GM23248 (cell line): ENCODE measurements around the gene PCTP. TPM values are rescaled to one million over a fixed set of nuclear protein-coding genes. Genes with fewer than 3 reads are reported as not detected.

Experiments used
- DNase-seq: peaks from one replicate; pipeline ENCODE4 v3.0.0-alpha.2; 2015
- H2AFZ ChIP-seq: fragments of 200-600 bp; sonication (generic); 2 replicates; pipeline ENCODE4 v1.6.1; 2016; ENCODE audit warnings: antibody characterized with exemption
- H3F3A ChIP-seq: fragments of 200-600 bp; sonication (generic); 2 replicates; pipeline ENCODE4 v1.6.1; 2016; ENCODE audit warnings: mild to moderate bottlenecking, antibody characterized with exemption, mixed run types; ENCODE audit not compliant: insufficient read depth
- H3K27ac ChIP-seq: fragments of 200-600 bp; sonication (generic); 2 replicates; pipeline ENCODE4 v1.5.1; 2016; ENCODE audit warnings: mild to moderate bottlenecking
- H3K27me3 ChIP-seq: fragments of 200-600 bp; sonication (generic); replicated peaks from 2 replicates; pipeline ENCODE4 v1.6.1; 2016; ENCODE audit warnings: mild to moderate bottlenecking; ENCODE audit not compliant: insufficient read depth
- H3K36me3 ChIP-seq: fragments of 200-600 bp; sonication (generic); 2 replicates; pipeline ENCODE4 v1.6.1; 2016; ENCODE audit warnings: low read depth, mild to moderate bottlenecking
- H3K4me1 ChIP-seq: fragments of 200-600 bp; sonication (generic); 2 replicates; pipeline ENCODE4 v1.6.1; 2016; ENCODE audit warnings: mild to moderate bottlenecking; ENCODE audit not compliant: insufficient read depth
- H3K4me2 ChIP-seq: fragments of 200-600 bp; sonication (generic); one replicate; pipeline ENCODE4 v1.6.1; 2016; ENCODE audit warnings: mild to moderate bottlenecking; ENCODE audit not compliant: unreplicated experiment
- H3K4me3 ChIP-seq: fragments of 200-600 bp; sonication (generic); 2 replicates; pipeline ENCODE4 v1.5.1; 2016; ENCODE audit warnings: mild to moderate bottlenecking
- H3K79me2 ChIP-seq: fragments of 200-600 bp; sonication (generic); 2 replicates; pipeline ENCODE4 v1.6.1; 2016; ENCODE audit warnings: mild to moderate bottlenecking; ENCODE audit not compliant: insufficient read depth
- H3K9ac ChIP-seq: fragments of 200-600 bp; sonication (generic); 2 replicates; pipeline ENCODE4 v1.6.1; 2016; ENCODE audit warnings: mild to moderate bottlenecking
- H3K9me2 ChIP-seq: fragments of 200-600 bp; sonication (generic); 2 replicates; pipeline ENCODE4 v1.6.1; 2016; ENCODE audit warnings: mixed run types, mild to moderate bottlenecking, moderate library complexity; ENCODE audit not compliant: insufficient read depth
- H3K9me3 ChIP-seq: fragments of 200-600 bp; sonication (generic); one replicate; pipeline ENCODE4 v1.6.1; 2017; ENCODE audit warnings: low read depth
- H4K20me1 ChIP-seq: fragments of 200-600 bp; sonication (generic); 2 replicates; pipeline ENCODE4 v1.6.0; 2016; ENCODE audit not compliant: insufficient read depth
- EZH2 ChIP-seq: fragments of 200-600 bp; sonication (generic); IDR thresholded peaks from 2 replicates; pipeline ENCODE4 v1.6.1; 2018; ENCODE audit warnings: antibody characterized with exemption, mild to moderate bottlenecking; ENCODE audit not compliant: insufficient read depth, poor library complexity, severe bottlenecking
- EZH2phosphoT487 ChIP-seq: fragments of 200-600 bp; sonication (generic); IDR thresholded peaks from 2 replicates; pipeline ENCODE4 v1.6.1; 2018; ENCODE audit warnings: antibody characterized with exemption, moderate library complexity, mild to moderate bottlenecking, low read depth; ENCODE audit not compliant: insufficient read depth
- WGBS, 2 experiments: methylation state at CpG; one replicate each; pipeline ENCODE4 v1.1.6; 2015 to 2017; ENCODE audit warnings: low lambda C conversion rate in 2 of 2, low coverage in 1 of 2; ENCODE audit errors: missing lambda C conversion rate in 2 of 2; 5-methylcytosine and 5-hydroxymethylcytosine counted together
- in situ Hi-C: fragments of 300-500 bp; cut with MboI; formaldehyde crosslinking; loops from 2 replicates; pipeline ENCODE4 v1.15.0; 2020
- polyA plus RNA-seq: library from polyadenylated mRNA; unstranded; fragments of >200 nt; fragmentation: Nextera tagmentation; extraction: Ambion mirVana; gene quantifications from 2 replicates; pipeline ENCODE4 v1.2.1, GENCODE V29; 2016
- total RNA-seq: library from RNA; depleted of rRNA; stranded (reverse); fragments of >200 nt; shearing (Covaris generic); gene quantifications from 2 replicates; pipeline ENCODE4 v1.2.3, GENCODE V29; 2014; rRNA removed

The PCTP gene
- total and polyA plus RNA-seq, 2 experiments from 2014 or later = 6.9 to 7.9 TPM

GRCh38 chr17:55818451-55819375, 67.9 kb downstream of the PCTP start:
- Histone ChIP-seq H3K9me2 (no peaks in the 10 kb centered on the region), H3K79me2 (no peaks in the 10 kb centered on the region), H3K27ac (no peak overlapping the region), H3K36me3 (no peaks in the 10 kb centered on the region), H3K4me3 (no peak overlapping the region), H3K4me1 (no peaks in the 10 kb centered on the region), H3F3A (no peaks in the 10 kb centered on the region), H3K4me2 (no peak overlapping the region), H4K20me1 (no peaks in the 10 kb centered on the region), H2AFZ (no peak overlapping the region), H3K9ac (no peak overlapping the region), H3K27me3 (no peaks in the 10 kb centered on the region), H3K9me3 (no peaks in the 10 kb centered on the region)
- 46 to 52% methylated on average over 5 of the region's 5 CpGs for WGBS, 2 experiments
- in situ Hi-C loops = no loop called here
- TF ChIP-seq EZH2phosphoT487 (no peak), EZH2 (no peak)
- DNase-seq = no peak

DNA sequence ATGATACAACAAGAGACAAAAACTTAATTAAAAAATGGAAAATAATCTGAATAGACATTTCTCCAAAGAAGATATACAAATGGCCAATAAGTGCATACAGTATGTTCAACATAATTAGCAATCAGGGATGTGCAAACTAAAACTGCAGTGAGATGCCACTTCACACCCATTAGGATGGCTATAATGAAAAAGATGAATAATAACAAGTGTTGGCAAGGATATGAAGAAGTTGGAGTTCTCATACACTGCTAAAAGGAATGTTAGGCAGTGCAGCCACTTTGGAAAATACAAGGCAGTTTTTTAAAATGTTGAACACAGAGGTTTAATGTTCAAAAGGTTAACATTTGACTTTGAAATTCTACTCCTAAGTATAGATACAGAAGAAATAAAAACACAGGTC, 69.8 kb downstream of the PCTP start:
- H3K36me3 ChIP-seq = no peaks in the 10 kb centered on the region
- H4K20me1 ChIP-seq = no peaks in the 10 kb centered on the region
- TF ChIP-seq EZH2phosphoT487 (no peak), EZH2 (no peak)
- H3K9me3 ChIP-seq = no peaks in the 10 kb centered on the region
- H2AFZ ChIP-seq = no peak overlapping the region
- H3K9me2 ChIP-seq = no peaks in the 10 kb centered on the region
- no peak overlapping the region for H3K4me2 ChIP-seq
- H3K4me1 ChIP-seq = no peaks in the 10 kb centered on the region
- no peak overlapping the region for H3K27ac ChIP-seq
- no peaks in the 10 kb centered on the region for H3F3A ChIP-seq
- H3K27me3 ChIP-seq = no peaks in the 10 kb centered on the region
- in situ Hi-C loops = no loop called here
- H3K4me3 ChIP-seq = no peak overlapping the region
- H3K79me2 ChIP-seq = no peaks in the 10 kb centered on the region
- H3K9ac ChIP-seq = no peak overlapping the region
- DNase-seq = no peak

DNA sequence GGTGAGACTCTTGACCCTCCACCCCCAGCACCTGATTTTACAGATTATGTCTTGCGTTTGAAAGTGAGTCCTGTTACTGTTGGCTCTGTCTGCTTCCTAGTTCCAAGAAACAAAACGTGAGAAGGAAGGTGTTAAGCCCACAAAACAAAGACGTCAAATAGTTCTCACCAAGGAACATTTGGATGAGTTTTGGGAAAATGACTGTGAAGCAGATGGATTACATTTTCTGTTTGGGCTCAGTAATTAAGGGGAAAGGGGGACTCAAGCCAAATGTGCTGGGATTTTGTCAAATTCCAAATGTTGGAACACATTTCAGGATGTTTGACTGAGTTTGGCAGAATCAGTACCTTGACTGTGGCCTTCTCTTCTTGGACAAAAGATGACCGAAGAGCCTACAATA, 71.2 kb downstream of the PCTP start:
- H3F3A ChIP-seq = no peaks in the 10 kb centered on the region
- no peak overlapping the region for H3K4me2 ChIP-seq
- no peaks in the 10 kb centered on the region for H3K79me2 ChIP-seq
- no peak overlapping the region for H3K27ac ChIP-seq
- in situ Hi-C loops = no loop called here
- H3K4me3 ChIP-seq = no peak overlapping the region
- no peaks in the 10 kb centered on the region for H3K27me3 ChIP-seq
- H4K20me1 ChIP-seq = no peaks in the 10 kb centered on the region
- H3K9ac ChIP-seq = no peak overlapping the region
- H3K9me3 ChIP-seq = no peaks in the 10 kb centered on the region
- H2AFZ ChIP-seq = no peak overlapping the region
- 11 to 15% methylated on average over 4 of the region's 4 CpGs for WGBS, 2 experiments
- no peaks in the 10 kb centered on the region for H3K9me2 ChIP-seq
- H3K4me1 ChIP-seq = no peaks in the 10 kb centered on the region
- no peak for DNase-seq
- TF ChIP-seq EZH2phosphoT487 (no peak), EZH2 (no peak)
- H3K36me3 ChIP-seq = no peaks in the 10 kb centered on the region

DNA sequence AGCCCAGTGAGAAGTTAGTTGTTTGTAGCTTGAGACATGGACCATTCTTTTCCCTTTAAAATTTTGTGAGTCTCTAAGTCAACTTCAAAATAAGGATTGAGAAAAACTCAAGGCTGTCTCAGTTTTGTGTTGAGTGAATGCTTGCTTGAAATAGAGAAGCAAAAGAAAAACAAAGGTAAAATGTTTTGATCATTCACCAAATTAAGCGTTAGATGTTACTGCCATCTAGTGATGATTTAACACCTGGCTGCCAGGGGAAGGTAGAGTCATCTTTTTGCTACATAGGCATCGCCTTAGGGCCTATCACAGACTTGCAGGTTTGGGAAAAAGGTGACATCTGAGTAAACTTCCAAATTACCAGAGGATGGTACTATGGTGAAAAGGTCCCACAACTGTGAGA, 74.4 kb downstream of the PCTP start:
- H3K9ac ChIP-seq = no peak overlapping the region
- no peak overlapping the region for H2AFZ ChIP-seq
- no peak overlapping the region for H3K4me2 ChIP-seq
- 70 to 75% methylated on average over 2 of the region's 2 CpGs for WGBS, 2 experiments
- no peaks in the 10 kb centered on the region for H3K9me2 ChIP-seq
- no peak for TF ChIP-seq EZH2
- TF ChIP-seq EZH2phosphoT487 = no peak
- no peaks in the 10 kb centered on the region for H3F3A ChIP-seq
- H3K36me3 ChIP-seq = no peaks in the 10 kb centered on the region
- H3K4me1 ChIP-seq = no peaks in the 10 kb centered on the region
- no peaks in the 10 kb centered on the region for H3K79me2 ChIP-seq
- no peak overlapping the region for H3K27ac ChIP-seq
- H3K4me3 ChIP-seq = no peak overlapping the region
- no peak for DNase-seq
- H4K20me1 ChIP-seq = no peaks in the 10 kb centered on the region
- in situ Hi-C loops = loop anchor here (25.0 kb wide), 1 partner anchor 512 kb away; no protein-coding TSS in a partner anchor
- H3K9me3 ChIP-seq = no peaks in the 10 kb centered on the region
- no peaks in the 10 kb centered on the region for H3K27me3 ChIP-seq

Other genes starting within 250 kb of the PCTP start
- gene SMIM36, start 239.6 kb upstream of the PCTP start, total RNA-seq = not detected in 2 replicates
- gene SMIM36, start 239.6 kb upstream of the PCTP start, polyA plus RNA-seq = not detected in 2 replicates
- 0.76 TPM in 1 of 2 replicates, not detected in the other for gene TMEM100, start 28.2 kb upstream of the PCTP start, total RNA-seq
- gene TMEM100, start 28.2 kb upstream of the PCTP start, polyA plus RNA-seq = 0.18 TPM in 1 of 2 replicates, not detected in the other